ENCODE results near the gene C1QTNF8.

The C1QTNF8 gene

GRCh38 chr16:1040346-1040745 lies 55.7 kb downstream of the C1QTNF8 start:
- no peaks in the 10 kb centered on the region for H3K9me3 ChIP-seq
- no peak overlapping the region for H3K27ac ChIP-seq
- no peaks in the 10 kb centered on the region for H3K4me1 ChIP-seq (ENCODE audit: control insufficient read depth in 1 of 2, insufficient read depth in 1 of 2, low read depth in 1 of 2, low read length in 1 of 2)
- TF ChIP-seq CTCF (IDR thresholded peaks at IDR 0.05) = no peak
- no peak overlapping the region for H3K4me3 ChIP-seq (ENCODE audit: low read depth in 1 of 2, low read length in 1 of 2)
- no peaks in the 10 kb centered on the region for H3K36me3 ChIP-seq
- peaks cover 44% of the 10 kb centered on the region for H3K27me3 ChIP-seq

DNA sequence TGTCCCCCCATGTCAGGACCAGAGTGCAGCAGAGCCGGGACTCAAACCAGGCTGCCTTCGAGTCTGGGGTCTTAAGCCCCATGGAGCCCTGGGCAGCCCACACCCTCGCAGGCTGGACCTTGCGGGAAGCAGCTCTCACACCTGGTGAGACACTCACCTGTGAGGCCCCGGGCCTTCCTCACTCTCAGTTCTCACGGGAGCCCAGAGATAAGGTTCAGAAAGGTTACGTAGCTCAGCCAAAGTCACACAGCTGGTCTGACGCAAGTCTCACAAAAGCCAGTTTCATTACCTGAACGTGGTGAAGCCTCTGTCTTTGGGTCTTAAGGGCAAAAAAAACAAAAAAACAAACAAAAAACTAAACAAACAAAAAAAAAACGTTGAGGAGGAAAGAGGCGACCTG lies 56.3 kb downstream of the C1QTNF8 start:
- Histone ChIP-seq H3K4me3 (ENCODE audit: low read depth in 1 of 2, low read length in 1 of 2) (no peak overlapping the region), H3K27me3 (peaks cover 42% of the 10 kb centered on the region)

GRCh38 chr16:1038932-1039331 lies 57.1 kb downstream of the C1QTNF8 start:
- H3K27me3 ChIP-seq = peaks cover 34% of the 10 kb centered on the region
- H3K4me1 ChIP-seq (ENCODE audit: control insufficient read depth in 1 of 2, insufficient read depth in 1 of 2, low read depth in 1 of 2, low read length in 1 of 2) = no peaks in the 10 kb centered on the region
- TF ChIP-seq CTCF (IDR thresholded peaks at IDR 0.05) = no peak
- H3K27ac ChIP-seq = no peak overlapping the region
- no peak overlapping the region for H3K4me3 ChIP-seq (ENCODE audit: low read depth in 1 of 2, low read length in 1 of 2)
- no peaks in the 10 kb centered on the region for H3K36me3 ChIP-seq
- H3K9me3 ChIP-seq = no peaks in the 10 kb centered on the region

More for the DNA sequence above, 56.3 kb downstream of the C1QTNF8 start:
- Histone ChIP-seq H3K4me1 (ENCODE audit: control insufficient read depth in 1 of 2, insufficient read depth in 1 of 2, low read depth in 1 of 2, low read length in 1 of 2) (no peaks in the 10 kb centered on the region), H3K27ac (no peak overlapping the region), H3K9me3 (no peaks in the 10 kb centered on the region), H3K36me3 (no peaks in the 10 kb centered on the region)
- TF ChIP-seq CTCF (IDR thresholded peaks at IDR 0.05) = no peak

All from neutrophil (primary cell).